K562 (cell line): Measurements from ENCODE around the gene OR10A7. TPM values are rescaled to one million over a fixed set of nuclear protein-coding genes. Genes with fewer than 3 reads are reported as not detected.

Experiments used
- ATAC-seq: fragments of 200-7000 bp; cut with Tn5 transposase; 3 replicates; pipeline ENCODE4 v1.9.1; 2020; ENCODE audit warnings: moderate library complexity
- BruUV-seq: library from RNA; stranded (reverse); fragments of 400-500 nt; replicated peaks from 2 replicates; lab custom pipeline; 2021; lab: Mats Ljungman, UMichigan
- CTCF ChIA-PET: fragments of 300-600 bp; formaldehyde crosslinking; extraction: SDS; loops from one replicate; lab custom pipeline; 2021; ENCODE audit warnings: low intra/inter-chr PET ratio; lab: Yijun Ruan, JAX
- POLR2A ChIA-PET: fragments of 300-600, 350-650 bp; sonication (Branson Sonifier 250); formaldehyde crosslinking; extraction: SDS; loops from one replicate; lab custom pipeline; 2021; ENCODE audit warnings: antibody characterized with exemption, inconsistent platforms; lab: Yijun Ruan, JAX
- DNase-seq, 4 experiments: peaks; one replicate each; pipeline versions ENCODE4 v3.0.0 to v3.0.0-alpha.2; 2011 to 2018; ENCODE audit warnings: low spot score in 3 of 4, mixed read lengths in 3 of 4; ENCODE audit errors: extremely low read depth in 1 of 4
- FAIRE-seq: peaks from 2 replicates; lab custom pipeline; 2011; peaks lifted over from hg19 to GRCh38; lab: Jason Lieb, UNC
- H2AFZ ChIP-seq: 2 replicates; pipeline ENCODE4 v1.6.0; 2011; ENCODE audit warnings: low read depth, low read length, control low read depth, inconsistent platforms
- H3K27ac ChIP-seq: fragments of 200-600 bp; 3 replicates; pipeline ENCODE4 v1.8.0; 2011; ENCODE audit warnings: low read depth, mild to moderate bottlenecking, control low read depth, inconsistent platforms, low read length, moderate library complexity, mixed read lengths; ENCODE audit errors: extremely low read depth
- H3K27me3 ChIP-seq, 2 experiments: fragments of 300-600 bp in 1 of 2; 2 replicates in 1 of 2; 3 replicates in 1 of 2; pipeline versions ENCODE4 v1.6.0 to v1.8.0; 2011; ENCODE audit warnings: inconsistent platforms in 2 of 2, low read length in 2 of 2, mild to moderate bottlenecking in 1 of 2, mixed read lengths in 1 of 2, moderate library complexity in 1 of 2; ENCODE audit not compliant: control insufficient read depth in 2 of 2, insufficient read depth in 2 of 2
- H3K36me3 ChIP-seq: fragments of 300-600 bp; 3 replicates; pipeline ENCODE4 v1.8.0; 2011; ENCODE audit warnings: mild to moderate bottlenecking, low read length, inconsistent platforms; ENCODE audit not compliant: control insufficient read depth, insufficient read depth
- H3K4me1 ChIP-seq, 2 experiments: fragments of 200-600 bp in 1 of 2; replicated peaks in 1 of 2; 2 replicates in 1 of 2; 3 replicates in 1 of 2; pipeline versions ENCODE4 v1.5.1 to v1.8.0; 2011; ENCODE audit warnings: inconsistent platforms in 2 of 2, low read length in 2 of 2, mild to moderate bottlenecking in 1 of 2, mixed read lengths in 1 of 2, moderate library complexity in 1 of 2; ENCODE audit not compliant: control insufficient read depth in 2 of 2, insufficient read depth in 2 of 2
- H3K4me2 ChIP-seq: 2 replicates; pipeline ENCODE4 v1.6.1; 2011; ENCODE audit warnings: low read length, control low read depth, inconsistent platforms, mixed read lengths; ENCODE audit not compliant: insufficient read depth
- H3K4me3 ChIP-seq: fragments of 200-600 bp; sonication (generic), shearing (Covaris generic); 2 replicates; pipeline ENCODE4 v1.5.1; 2016; ENCODE audit warnings: control low read depth, inconsistent platforms
- H3K79me2 ChIP-seq: fragments of 200-600 bp; 3 replicates; pipeline ENCODE4 v1.8.0; 2011; ENCODE audit warnings: low read length, inconsistent platforms; ENCODE audit not compliant: control insufficient read depth, insufficient read depth
- H3K9ac ChIP-seq, 2 experiments: 2 replicates each; pipeline versions ENCODE4 v1.6.0 to v1.6.1; 2011; ENCODE audit warnings: low read depth in 2 of 2, low read length in 2 of 2, control low read depth in 1 of 2, inconsistent platforms in 1 of 2, mild to moderate bottlenecking in 1 of 2, mixed read lengths in 1 of 2; ENCODE audit not compliant: insufficient read depth in 1 of 2
- H3K9me1 ChIP-seq: one replicate; pipeline ENCODE4 v1.6.0; 2011; ENCODE audit warnings: inconsistent platforms, mild to moderate bottlenecking, low read length, moderate library complexity; ENCODE audit not compliant: control insufficient read depth, insufficient read depth
- H3K9me3 ChIP-seq: replicated peaks from 2 replicates; pipeline ENCODE4 v1.5.1; 2011; ENCODE audit warnings: low read depth, low read length, inconsistent platforms; ENCODE audit not compliant: control insufficient read depth, insufficient read depth
- H4K20me1 ChIP-seq: replicated peaks from 2 replicates; pipeline ENCODE4 v1.6.1; 2011; ENCODE audit warnings: low read length, inconsistent platforms, mixed read lengths; ENCODE audit not compliant: control insufficient read depth, insufficient read depth
- CBFA2T3 ChIP-seq: fragments of 450-650 bp; IDR thresholded peaks from 2 replicates; pipeline ENCODE4 v1.6.1; 2017
- SFPQ ChIP-seq: fragments of 200-400 bp; formaldehyde crosslinking; IDR thresholded peaks from 2 replicates; pipeline ENCODE4 v1.6.1; 2017; ENCODE audit warnings: mild to moderate bottlenecking, low read depth, low read length, moderate library complexity
- ZNF263 ChIP-seq: sonication (generic); formaldehyde crosslinking; IDR thresholded peaks from 2 replicates; pipeline ENCODE4 v1.8.0; 2022; ENCODE audit warnings: mild to moderate bottlenecking, missing genetic modification reagents, borderline replicate concordance
- WGBS: fragments of 100-300 bp; shearing (Covaris generic); methylation state at CpG from one replicate; pipeline ENCODE4 v1.1.6; 2016; ENCODE audit warnings: low coverage, mixed read lengths; ENCODE audit not compliant: insufficient coverage; ENCODE audit errors: missing lambda C conversion rate; 5-methylcytosine and 5-hydroxymethylcytosine counted together
- in situ Hi-C: fragments of 300-500 bp; cut with MboI; formaldehyde crosslinking; loops from 4 replicates; pipeline ENCODE4 v1.15.0; 2018; ENCODE audit warnings: inconsistent platforms, mixed read lengths
- intact Hi-C: fragments of 100-400 bp; cut with micrococcal nuclease; formaldehyde crosslinking; loops from 2 replicates; pipeline ENCODE4 v1.14.2; 2022
- polyA plus RNA-seq, 8 experiments: library from polyadenylated mRNA; depleted of rRNA in 4 of 8; stranded (reverse) in 5 of 8; unstranded in 3 of 8; fragments of >200 nt; fragmentation: Nextera tagmentation in 2 of 8; fragmentation: Illumina TruSeq in 1 of 8; extraction: Ambion mirVana in 2 of 8; extraction: Trizol in 1 of 8; gene quantifications; 2 replicates each; pipeline versions ENCODE4 v1.2.1 to v1.2.3, GENCODE V29; 2011 to 2014; ENCODE audit warnings: inconsistent platforms in 1 of 8, missing spikeins in 1 of 8
- total RNA-seq, 7 experiments: library from RNA; depleted of rRNA in 6 of 7; stranded (reverse); fragments of >200 nt in 6 of 7; fragmentation: Illumina TruSeq in 2 of 7; extraction: Trizol in 2 of 7; gene quantifications; 2 replicates each; pipeline versions ENCODE4 v1.2.1 to v1.2.3, GENCODE V29; 2011 to 2021; ENCODE audit warnings: low replicate concordance in 1 of 7

The OR10A7 gene
- total and polyA plus RNA-seq, 9 of the 15 experiments (the other 6 are each of a cell fraction or from before 2014, with no cell fraction given) = not detected

DNA sequence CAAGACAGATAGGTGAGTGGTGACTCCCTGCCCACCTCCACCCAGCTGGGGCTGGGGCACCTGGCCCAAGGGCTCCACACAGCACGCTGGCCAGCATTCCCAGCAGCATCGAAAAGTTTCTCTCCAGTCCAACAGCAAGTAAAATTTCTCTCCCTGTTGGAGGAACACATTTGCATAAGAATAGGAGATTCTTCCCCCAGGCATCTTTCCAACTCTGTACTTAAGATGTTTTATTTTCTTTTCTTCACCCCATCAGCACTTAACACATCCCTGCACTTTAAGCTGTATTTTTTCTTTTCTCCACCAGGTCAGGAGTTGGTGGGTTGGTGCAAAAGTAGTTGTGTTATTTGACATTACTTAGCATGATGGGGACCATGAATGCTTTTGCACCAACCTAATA, 47.4 kb upstream of the OR10A7 start (continued):
- TF ChIP-seq SFPQ (no peak), CBFA2T3 (no peak), ZNF263 (CRISPR knock-in tag) (no peak)

GRCh38 chr12:55188573-55188972, 32.3 kb upstream of the OR10A7 start:
- no peak for FAIRE-seq
- intact Hi-C loops = loop anchor here (5.0 to 10.0 kb wide), 2 partner anchors 256 to 549 kb away; partner anchors contain the start of gene OR6C2
- no peak overlapping the region for H3K4me2 ChIP-seq
- TF ChIP-seq CBFA2T3 = no peak
- TF ChIP-seq, all 486 proteins: peak for 0
- no peaks in the 10 kb centered on the region for H3K4me1 ChIP-seq
- H3K9me3 ChIP-seq = no peaks in the 10 kb centered on the region
- H3K36me3 ChIP-seq = no peaks in the 10 kb centered on the region
- no TSS peak for BruUV-seq
- CTCF ChIA-PET = interaction anchor here (0.6 to 4.0 kb wide), 3 partner anchors 428 to 548 kb away, joined by 3 to 75 read pairs (median 5); no protein-coding TSS in a partner anchor
- H3K9ac ChIP-seq = no peak overlapping the region
- H3K79me2 ChIP-seq = no peaks in the 10 kb centered on the region
- H2AFZ ChIP-seq = no peak overlapping the region
- DNase-seq (no peak), ATAC-seq (no peak)
- 0% methylated on average over 2 of the region's 2 CpGs for WGBS
- no peaks in the 10 kb centered on the region for H4K20me1 ChIP-seq
- H3K9me1 ChIP-seq = no peaks in the 10 kb centered on the region
- POLR2A ChIA-PET = no interaction called here
- no peaks in the 10 kb centered on the region; a peak in 1 of 5 replicates for H3K27me3 ChIP-seq
- in situ Hi-C loops = no loop called here
- H3K27ac ChIP-seq = no peak overlapping the region
- no peak overlapping the region for H3K4me3 ChIP-seq
